SK-N-SH (cell line): ENCODE results near the gene DSEL.

ENCODE experiments used
- CTCF ChIP-seq: fragments of 200-600 bp; sonication (generic); IDR thresholded peaks from 2 replicates; pipeline ENCODE4 v1.6.1; 2017; ENCODE audit warnings: antibody characterized with exemption, mild to moderate bottlenecking, moderate library complexity
- EP300 ChIP-seq, 2 experiments: IDR thresholded peaks; 2 replicates each; pipeline versions ENCODE4 v1.4.0 to v1.6.1; 2012; ENCODE audit warnings: borderline replicate concordance in 1 of 2, low read depth in 1 of 2, low read length in 1 of 2
- EZH2phosphoT487 ChIP-seq: fragments of 200-600 bp; sonication (generic); IDR thresholded peaks from 2 replicates; pipeline ENCODE4 v1.6.1; 2017; ENCODE audit warnings: low read depth, mixed run types, mild to moderate bottlenecking, antibody characterized with exemption, moderate library complexity, borderline replicate concordance
- GABPA ChIP-seq: IDR thresholded peaks from 2 replicates; pipeline ENCODE4 v1.4.0; 2012; ENCODE audit warnings: low read depth, mild to moderate bottlenecking
- GATA2 ChIP-seq: sonication (generic); formaldehyde crosslinking; IDR thresholded peaks from 2 replicates; pipeline ENCODE4 v1.5.0; 2020; ENCODE audit warnings: mild to moderate bottlenecking, missing genetic modification reagents
- JUND ChIP-seq: IDR thresholded peaks from 2 replicates; pipeline ENCODE4 v1.4.0; 2012
- PBX3 ChIP-seq: IDR thresholded peaks from 2 replicates; pipeline ENCODE4; 2012
- POLR2AphosphoS5 ChIP-seq: IDR thresholded peaks from 2 replicates; pipeline ENCODE4 v1.6.1; 2012; ENCODE audit warnings: low read depth, low read length
- RAD21 ChIP-seq: IDR thresholded peaks from 2 replicates; pipeline ENCODE4 v1.6.1; 2012; ENCODE audit warnings: mild to moderate bottlenecking, low read length
- REST ChIP-seq: IDR thresholded peaks from 2 replicates; pipeline ENCODE4 v1.6.1; 2012; ENCODE audit warnings: mild to moderate bottlenecking, low read depth, low read length, moderate library complexity
- SIN3A ChIP-seq: IDR thresholded peaks from 2 replicates; pipeline ENCODE4 v1.6.1; 2012; ENCODE audit warnings: low read depth, mild to moderate bottlenecking, low read length, moderate library complexity, borderline replicate concordance
- ZBTB33 ChIP-seq: IDR thresholded peaks from 2 replicates; pipeline ENCODE4 v1.4.0; 2012; ENCODE audit warnings: low read depth, borderline replicate concordance

GRCh38 chr18:67478249-67478648 is 38.3 kb downstream of the DSEL start:
- TF ChIP-seq JUND: no peak
- no peak for TF ChIP-seq CTCF
- TF ChIP-seq GABPA: no peak
- TF ChIP-seq EZH2phosphoT487: no peak
- TF ChIP-seq ZBTB33: no peak
- no peak for TF ChIP-seq REST
- no peak for TF ChIP-seq EP300 (IDR thresholded peaks at IDR 0.05; ENCODE audit: borderline replicate concordance in 1 of 2, low read depth in 1 of 2, low read length in 1 of 2)
- no peak for TF ChIP-seq GATA2 (CRISPR knock-in tag)
- no peak for TF ChIP-seq PBX3
- TF ChIP-seq POLR2AphosphoS5: no peak
- no peak for TF ChIP-seq RAD21
- no peak for TF ChIP-seq SIN3A
